GM21619 (cell line): ENCODE data around the gene MED16.

Experiments used
- ATAC-seq: cut with Tn5 transposase; IDR thresholded peaks from one replicate; pipeline ENCODE4 v1.9.1; 2021; ENCODE audit not compliant: unreplicated experiment

MED16 gene

GRCh38 chr19:875265-875879 is 17.6 kb downstream of the MED16 start:
- ATAC-seq, result no peak

- no peak for ATAC-seq
Measured at GRCh38 chr19:873561-874041, 19.4 kb downstream of the MED16 start.

GRCh38 chr19:873084-873483 is 19.9 kb downstream of the MED16 start:
- ATAC-seq, result no peak

- no peak for ATAC-seq
Measured at GRCh38 chr19:872266-872951, 20.6 kb downstream of the MED16 start.

- no peak for ATAC-seq
Measured at GRCh38 chr19:871446-872265, 21.3 kb downstream of the MED16 start.

GRCh38 chr19:870963-871401 is 22.0 kb downstream of the MED16 start:
- no peak for ATAC-seq

- no peak for ATAC-seq
Measured at GRCh38 chr19:870314-870713, 22.7 kb downstream of the MED16 start.

- no peak for ATAC-seq
Measured at GRCh38 chr19:869245-870177, 23.5 kb downstream of the MED16 start.

- ATAC-seq, result no peak
Measured at GRCh38 chr19:868458-869244, 24.3 kb downstream of the MED16 start.

GRCh38 chr19:867855-868457 is 25.0 kb downstream of the MED16 start:
- ATAC-seq, result no peak

- ATAC-seq, result no peak
Measured at GRCh38 chr19:867301-867793, 25.6 kb downstream of the MED16 start.

GRCh38 chr19:866769-867300 is 26.2 kb downstream of the MED16 start:
- no peak for ATAC-seq

- ATAC-seq, result no peak
Measured at GRCh38 chr19:863315-863620, 29.7 kb downstream of the MED16 start.

- no peak for ATAC-seq
Measured at GRCh38 chr19:862581-863314, 30.2 kb downstream of the MED16 start.

- no peak for ATAC-seq
Measured at GRCh38 chr19:861756-862580, 31.0 kb downstream of the MED16 start.

- ATAC-seq, result no peak
Measured at GRCh38 chr19:861141-861755, 31.7 kb downstream of the MED16 start.
